ENCODE results near the gene BAZ2B.

DNA sequence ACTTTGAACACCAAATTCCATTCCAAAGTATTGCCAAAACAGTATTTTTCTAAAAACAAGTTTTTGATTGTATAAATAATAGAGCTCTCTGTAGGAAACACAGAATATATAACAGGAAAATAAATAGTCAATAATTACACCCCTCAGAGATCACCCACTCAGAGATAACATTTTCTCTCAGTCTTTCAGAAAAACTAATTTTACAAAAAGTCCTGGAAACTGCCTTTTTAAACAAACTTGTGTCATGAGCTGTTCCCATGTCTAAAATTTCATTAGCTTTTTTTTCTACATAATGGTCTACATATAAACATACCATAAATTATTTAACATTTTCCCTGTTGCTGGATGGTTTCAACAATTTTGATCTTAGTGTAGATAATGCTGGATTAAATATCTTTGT, 328.6 kb downstream of the BAZ2B start:
- TF ChIP-seq, protein P1, sequence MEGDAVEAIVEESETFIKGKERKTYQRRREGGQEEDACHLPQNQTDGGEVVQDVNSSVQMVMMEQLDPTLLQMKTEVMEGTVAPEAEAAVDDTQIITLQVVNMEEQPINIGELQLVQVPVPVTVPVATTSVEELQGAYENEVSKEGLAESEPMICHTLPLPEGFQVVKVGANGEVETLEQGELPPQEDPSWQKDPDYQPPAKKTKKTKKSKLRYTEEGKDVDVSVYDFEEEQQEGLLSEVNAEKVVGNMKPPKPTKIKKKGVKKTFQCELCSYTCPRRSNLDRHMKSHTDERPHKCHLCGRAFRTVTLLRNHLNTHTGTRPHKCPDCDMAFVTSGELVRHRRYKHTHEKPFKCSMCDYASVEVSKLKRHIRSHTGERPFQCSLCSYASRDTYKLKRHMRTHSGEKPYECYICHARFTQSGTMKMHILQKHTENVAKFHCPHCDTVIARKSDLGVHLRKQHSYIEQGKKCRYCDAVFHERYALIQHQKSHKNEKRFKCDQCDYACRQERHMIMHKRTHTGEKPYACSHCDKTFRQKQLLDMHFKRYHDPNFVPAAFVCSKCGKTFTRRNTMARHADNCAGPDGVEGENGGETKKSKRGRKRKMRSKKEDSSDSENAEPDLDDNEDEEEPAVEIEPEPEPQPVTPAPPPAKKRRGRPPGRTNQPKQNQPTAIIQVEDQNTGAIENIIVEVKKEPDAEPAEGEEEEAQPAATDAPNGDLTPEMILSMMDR (IDR thresholded peaks at IDR 0.05) = no peak
- TF ChIP-seq POLR2A (IDR thresholded peaks at IDR 0.05) = no peak
